H9 (cell line): Measurements from ENCODE around the gene NR2F1-AS1. TPM values are rescaled to one million over a fixed set of nuclear protein-coding genes. Genes with fewer than 3 reads are reported as not detected.

Source experiments
- DNase-seq: peaks from one replicate; pipeline ENCODE4 v3.0.0-alpha.2; 2017
- H2AFZ ChIP-seq: one replicate; pipeline ENCODE4 v1.6.1; 2013; ENCODE audit warnings: mild to moderate bottlenecking, low read length, control low read depth, moderate library complexity
- H2AK5ac ChIP-seq: 2 replicates; pipeline ENCODE4 v1.6.1; 2013; ENCODE audit warnings: low read length, control low read depth, mixed read lengths; ENCODE audit not compliant: insufficient read length
- H2BK120ac ChIP-seq: one replicate; pipeline ENCODE4 v1.6.1; 2013; ENCODE audit warnings: low read depth, mild to moderate bottlenecking, low read length, control low read depth, inconsistent platforms; ENCODE audit not compliant: poor library complexity, severe bottlenecking
- H2BK12ac ChIP-seq: 2 replicates; pipeline ENCODE4 v1.6.1; 2013; ENCODE audit warnings: low read length, control low read depth, mixed read lengths, low read depth; ENCODE audit not compliant: insufficient read length
- H2BK15ac ChIP-seq: 2 replicates; pipeline ENCODE4 v1.6.1; 2013; ENCODE audit warnings: low read depth, low read length, control low read depth
- H2BK20ac ChIP-seq: one replicate; pipeline ENCODE4 v1.6.1; 2013; ENCODE audit warnings: low read depth, mild to moderate bottlenecking, low read length, control low read depth, inconsistent platforms; ENCODE audit not compliant: poor library complexity, severe bottlenecking
- H2BK5ac ChIP-seq: 2 replicates; pipeline ENCODE4 v1.6.1; 2013; ENCODE audit warnings: low read length, control low read depth, mixed read lengths; ENCODE audit not compliant: insufficient read length
- H3K14ac ChIP-seq: 2 replicates; pipeline ENCODE4 v1.6.1; 2013; ENCODE audit warnings: low read length, control low read depth; ENCODE audit not compliant: insufficient read depth
- H3K18ac ChIP-seq: 2 replicates; pipeline ENCODE4 v1.6.1; 2013; ENCODE audit warnings: low read depth, mild to moderate bottlenecking, mixed read lengths, low read length, control low read depth; ENCODE audit not compliant: insufficient read length
- H3K23ac ChIP-seq: 2 replicates; pipeline ENCODE4 v1.6.1; 2013; ENCODE audit warnings: low read length, control low read depth, mixed read lengths, low read depth; ENCODE audit not compliant: insufficient read length
- H3K23me2 ChIP-seq: 2 replicates; pipeline ENCODE4 v1.6.1; 2013; ENCODE audit warnings: low read depth, mild to moderate bottlenecking, mixed read lengths, low read length, control low read depth; ENCODE audit not compliant: insufficient read length, poor library complexity, severe bottlenecking
- H3K27ac ChIP-seq: 2 replicates; pipeline ENCODE4 v1.5.1; 2013; ENCODE audit warnings: low read length, control low read depth, mixed read lengths, low read depth; ENCODE audit not compliant: insufficient read length
- H3K27me3 ChIP-seq: 2 replicates; pipeline ENCODE4 v1.6.1; 2013; ENCODE audit warnings: low read length, control low read depth, inconsistent platforms; ENCODE audit not compliant: insufficient read depth
- H3K4ac ChIP-seq: 2 replicates; pipeline ENCODE4 v1.6.1; 2013; ENCODE audit warnings: low read depth, mild to moderate bottlenecking, control low read depth, inconsistent platforms, low read length, moderate library complexity
- H3K4me1 ChIP-seq: 2 replicates; pipeline ENCODE4 v1.6.1; 2013; ENCODE audit warnings: low read length, control low read depth, inconsistent platforms; ENCODE audit not compliant: insufficient read depth
- H3K4me2 ChIP-seq: 2 replicates; pipeline ENCODE4 v1.6.1; 2013; ENCODE audit warnings: low read length, control low read depth, mixed read lengths; ENCODE audit not compliant: insufficient read length, insufficient read depth
- H3K56ac ChIP-seq: 2 replicates; pipeline ENCODE4 v1.6.1; 2013; ENCODE audit warnings: low read depth, mild to moderate bottlenecking, mixed read lengths, low read length, control low read depth; ENCODE audit not compliant: insufficient read length
- H3K79me1 ChIP-seq: 2 replicates; pipeline ENCODE4 v1.6.1; 2013; ENCODE audit warnings: low read depth, mild to moderate bottlenecking, moderate library complexity, low read length, control low read depth, inconsistent platforms; ENCODE audit not compliant: insufficient read depth, poor library complexity, severe bottlenecking
- H3K79me2 ChIP-seq: 2 replicates; pipeline ENCODE4 v1.6.1; 2013; ENCODE audit warnings: low read length, control low read depth, inconsistent platforms; ENCODE audit not compliant: insufficient read depth
- H3K9ac ChIP-seq: 2 replicates; pipeline ENCODE4 v1.6.1; 2013; ENCODE audit warnings: low read length, control low read depth, mixed read lengths; ENCODE audit not compliant: insufficient read length; ENCODE audit errors: extremely low read depth
- H3K9me3 ChIP-seq: one replicate; pipeline ENCODE4 v1.6.1; 2013; ENCODE audit warnings: low read depth, low read length, inconsistent platforms; ENCODE audit not compliant: control insufficient read depth
- H3T11ph ChIP-seq: one replicate; pipeline ENCODE4 v1.6.1; 2013; ENCODE audit warnings: mild to moderate bottlenecking, low read length, control low read depth, inconsistent platforms
- H4K20me1 ChIP-seq: one replicate; pipeline ENCODE4 v1.6.1; 2013; ENCODE audit not compliant: control insufficient read depth, insufficient read length, insufficient read depth
- H4K5ac ChIP-seq: 2 replicates; pipeline ENCODE4 v1.6.1; 2013; ENCODE audit warnings: low read depth, mild to moderate bottlenecking, mixed read lengths, low read length, control low read depth; ENCODE audit not compliant: insufficient read length
- H4K8ac ChIP-seq: replicated peaks from 2 replicates; pipeline ENCODE4 v1.6.1; 2013; ENCODE audit warnings: low read length, control low read depth, mixed read lengths, low read depth; ENCODE audit not compliant: insufficient read length
- H4K91ac ChIP-seq: 2 replicates; pipeline ENCODE4 v1.6.1; 2013; ENCODE audit warnings: low read depth, mild to moderate bottlenecking, moderate library complexity, mixed read lengths, low read length, control low read depth; ENCODE audit not compliant: insufficient read length
- H3K27ac Mint-ChIP-seq, 3 experiments: 2 replicates in 2 of 3; 3 replicates in 1 of 3; pipeline ENCODE4 v1.8.0; 2020 to 2021; ENCODE audit warnings: mixed read lengths in 3 of 3, mild to moderate bottlenecking in 1 of 3, moderate library complexity in 1 of 3
- H3K27me3 Mint-ChIP-seq: 2 replicates; pipeline ENCODE4 v1.8.0; 2021; ENCODE audit warnings: low read depth, mild to moderate bottlenecking, moderate library complexity, mixed read lengths
- H3K36me3 Mint-ChIP-seq, 3 experiments: 2 replicates in 2 of 3; 3 replicates in 1 of 3; pipeline ENCODE4 v1.8.0; 2020 to 2021; ENCODE audit warnings: low read depth in 3 of 3, mixed read lengths in 3 of 3; ENCODE audit not compliant: insufficient read depth in 1 of 3
- H3K4me1 Mint-ChIP-seq, 2 experiments: 2 replicates each; pipeline ENCODE4 v1.8.0; 2020; ENCODE audit warnings: mixed read lengths in 2 of 2
- H3K4me3 Mint-ChIP-seq, 2 experiments: 2 replicates in 1 of 2; 3 replicates in 1 of 2; pipeline ENCODE4 v1.8.0; 2020 to 2021; ENCODE audit warnings: mild to moderate bottlenecking in 2 of 2, mixed read lengths in 2 of 2, moderate library complexity in 1 of 2
- H3K9me3 Mint-ChIP-seq, 2 experiments: 2 replicates in 1 of 2; 3 replicates in 1 of 2; pipeline ENCODE4 v1.8.0; 2020; ENCODE audit warnings: mild to moderate bottlenecking in 2 of 2, mixed read lengths in 2 of 2, moderate library complexity in 1 of 2
- WGBS: extraction: QIAGEN DNeasy Blood & Tissue Kit; methylation state at CpG from one replicate; pipeline ENCODE4 v1.1.7; 2013; ENCODE audit warnings: missing lambda C conversion rate, low lambda C conversion rate, mixed read lengths; ENCODE audit not compliant: insufficient read length; ENCODE audit errors: extremely low coverage; 5-methylcytosine and 5-hydroxymethylcytosine counted together
- total RNA-seq: library from RNA; stranded (reverse); gene quantifications from 2 replicates; pipeline ENCODE4 v1.2.1, GENCODE V29; 2021
- TF ChIP-seq, protein P1 (sequence below): fragments of 200-600 bp; sonication (generic); conservative IDR thresholded peaks from 3 replicates; pipeline ENCODE4 v1.8.0; 2021; ENCODE audit warnings: antibody characterized with exemption, mild to moderate bottlenecking

NR2F1-AS1 gene
- total RNA-seq, 1 experiment from 2014 or later, result 1.9 TPM

DNA sequence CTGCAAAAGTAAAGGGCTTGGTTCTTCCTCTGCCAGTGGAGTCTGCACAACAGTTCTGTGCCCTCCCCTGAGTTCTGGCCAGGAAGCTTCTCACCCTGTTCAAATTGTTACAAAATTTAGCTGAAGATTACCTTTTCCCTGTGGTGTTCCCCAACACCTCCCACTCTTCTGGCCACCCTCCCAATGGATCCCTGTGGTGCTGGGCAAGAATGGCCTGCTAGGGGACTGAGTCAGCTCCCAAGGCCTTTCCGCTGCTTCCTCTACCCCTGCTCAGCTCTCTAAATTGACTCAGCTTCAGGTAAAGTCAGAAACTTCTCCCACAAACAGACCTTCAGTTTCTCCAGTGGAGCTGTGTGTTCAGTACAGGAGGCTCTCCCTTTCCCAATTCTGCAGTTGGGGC, 186.0 kb downstream of the NR2F1-AS1 start:
- Histone ChIP-seq H2BK15ac (no peak overlapping the region), H4K91ac (no peak overlapping the region), H4K5ac (no peak overlapping the region), H3K23me2 (no peaks in the 10 kb centered on the region), H2BK20ac (no peak overlapping the region), H4K8ac (no peak overlapping the region), H3K79me2 (no peaks in the 10 kb centered on the region), H3K56ac (no peak overlapping the region), H3K23ac (no peak overlapping the region), H3K9ac (no peak overlapping the region), H2AFZ (no peak overlapping the region), H2AK5ac (no peak overlapping the region), H4K20me1 (no peaks in the 10 kb centered on the region), H3K27ac (no peak overlapping the region), H3T11ph (no peak overlapping the region), H3K79me1 (no peaks in the 10 kb centered on the region), H3K4me2 (no peak overlapping the region), H3K9me3 (no peaks in the 10 kb centered on the region), H3K27me3 (no peaks in the 10 kb centered on the region), H3K4me1 (no peaks in the 10 kb centered on the region), H3K18ac (no peak overlapping the region), H2BK12ac (no peak overlapping the region), H2BK5ac (no peak overlapping the region), H2BK120ac (no peak overlapping the region), H3K4ac (no peak overlapping the region), H3K14ac (no peak overlapping the region)
- no peak for DNase-seq
- TF ChIP-seq, protein P1, sequence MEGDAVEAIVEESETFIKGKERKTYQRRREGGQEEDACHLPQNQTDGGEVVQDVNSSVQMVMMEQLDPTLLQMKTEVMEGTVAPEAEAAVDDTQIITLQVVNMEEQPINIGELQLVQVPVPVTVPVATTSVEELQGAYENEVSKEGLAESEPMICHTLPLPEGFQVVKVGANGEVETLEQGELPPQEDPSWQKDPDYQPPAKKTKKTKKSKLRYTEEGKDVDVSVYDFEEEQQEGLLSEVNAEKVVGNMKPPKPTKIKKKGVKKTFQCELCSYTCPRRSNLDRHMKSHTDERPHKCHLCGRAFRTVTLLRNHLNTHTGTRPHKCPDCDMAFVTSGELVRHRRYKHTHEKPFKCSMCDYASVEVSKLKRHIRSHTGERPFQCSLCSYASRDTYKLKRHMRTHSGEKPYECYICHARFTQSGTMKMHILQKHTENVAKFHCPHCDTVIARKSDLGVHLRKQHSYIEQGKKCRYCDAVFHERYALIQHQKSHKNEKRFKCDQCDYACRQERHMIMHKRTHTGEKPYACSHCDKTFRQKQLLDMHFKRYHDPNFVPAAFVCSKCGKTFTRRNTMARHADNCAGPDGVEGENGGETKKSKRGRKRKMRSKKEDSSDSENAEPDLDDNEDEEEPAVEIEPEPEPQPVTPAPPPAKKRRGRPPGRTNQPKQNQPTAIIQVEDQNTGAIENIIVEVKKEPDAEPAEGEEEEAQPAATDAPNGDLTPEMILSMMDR, result no peak
- H3K27ac Mint-ChIP-seq, result no peak overlapping the region
- peaks cover 13 to 15% of the 10 kb centered on the region in 2 experiments; a peak in 4 of 5 replicates for H3K9me3 Mint-ChIP-seq
- no peak overlapping the region for H3K4me3 Mint-ChIP-seq
- H3K36me3 Mint-ChIP-seq, result peaks cover 0 to 12% (median 11%) of the 10 kb centered on the region in 3 experiments; a peak in 5 of 7 replicates
- H3K27me3 Mint-ChIP-seq, result no peaks in the 10 kb centered on the region
- WGBS, result no CpG with 5 or more reads among the region's 1 CpG
- H3K4me1 Mint-ChIP-seq, result no peaks in the 10 kb centered on the region
